ENCODE results near the gene CAPN12. TPM values are rescaled to one million over a fixed set of nuclear protein-coding genes. Genes with fewer than 3 reads are reported as not detected.
"Not testable (repeated sequence)": the region's sequence is repeated elsewhere in the genome, so short reads cannot be mapped to it uniquely, and the experiment has no call there.

CAPN12 gene
- total RNA-seq, 2 experiments from 2014 or later: 1.2 to 2.6 TPM

GRCh38 chr19:38759590-38760003 is 15.3 kb upstream of the CAPN12 start:
- DNase-seq (ENCODE audit: low spot score): no peak
- TF ChIP-seq CTCF (conservative IDR thresholded peaks at IDR 0.05; ENCODE audit: low read length) (no peak), EZH2phosphoT487 (IDR thresholded peaks at IDR 0.05; ENCODE audit: borderline replicate concordance, low read depth, low read length) (no peak)
- no peaks in the 10 kb centered on the region for H4K20me1 ChIP-seq (ENCODE audit: insufficient read depth, low read length)
- POLR2A ChIA-PET: no interaction called here
- no peak overlapping the region for H2AFZ ChIP-seq (ENCODE audit: low read length)
- CTCF ChIA-PET (ENCODE audit: unreplicated experiment): no interaction called here
- H3K4me3 ChIP-seq (ENCODE audit: low read depth, low read length, poor library complexity, severe bottlenecking): no peak overlapping the region
- intact Hi-C loops (cut with micrococcal nuclease; ENCODE audit: unreplicated experiment): no loop called here
- no peak overlapping the region for H3K27ac ChIP-seq (ENCODE audit: low read depth, low read length, poor library complexity, severe bottlenecking)
- H3K9me2 ChIP-seq (ENCODE audit: insufficient read depth, low read length): no peaks in the 10 kb centered on the region
- no peaks in the 10 kb centered on the region for H3K79me2 ChIP-seq (ENCODE audit: insufficient read depth, low read depth, low read length)
- no TSS peak for BruUV-seq (replicated peaks)
- no peaks in the 10 kb centered on the region for H3K9me3 ChIP-seq (ENCODE audit: low read length)
- no peak overlapping the region for H3K4me2 ChIP-seq (ENCODE audit: low read length)
- H3K4me1 ChIP-seq (ENCODE audit: insufficient read depth, low read length, poor library complexity, severe bottlenecking): no peaks in the 10 kb centered on the region
- no peaks in the 10 kb centered on the region for H3K36me3 ChIP-seq (ENCODE audit: insufficient read depth, low read length)

- H3K9me3 ChIP-seq (ENCODE audit: low read length); H3K27ac ChIP-seq (ENCODE audit: low read depth, low read length, poor library complexity, severe bottlenecking); BruUV-seq (replicated peaks); DNase-seq (ENCODE audit: low spot score); H3K4me1 ChIP-seq (ENCODE audit: insufficient read depth, low read length, poor library complexity, severe bottlenecking); H4K20me1 ChIP-seq (ENCODE audit: insufficient read depth, low read length); H3K4me2 ChIP-seq (ENCODE audit: low read length); H3K79me2 ChIP-seq (ENCODE audit: insufficient read depth, low read depth, low read length); POLR2A ChIA-PET; intact Hi-C loops (cut with micrococcal nuclease; ENCODE audit: unreplicated experiment); CTCF ChIA-PET (ENCODE audit: unreplicated experiment); H3K9me2 ChIP-seq (ENCODE audit: insufficient read depth, low read length); H3K4me3 ChIP-seq (ENCODE audit: low read depth, low read length, poor library complexity, severe bottlenecking); H2AFZ ChIP-seq (ENCODE audit: low read length); H3K36me3 ChIP-seq (ENCODE audit: insufficient read depth, low read length): not testable (repeated sequence)
Measured at GRCh38 chr19:38754196-38754595, 9.9 kb upstream of the CAPN12 start.

GRCh38 chr19:38753783-38754182 is 9.5 kb upstream of the CAPN12 start:
- CTCF ChIA-PET (ENCODE audit: unreplicated experiment); POLR2A ChIA-PET; H3K36me3 ChIP-seq (ENCODE audit: insufficient read depth, low read length): not testable (repeated sequence)

GRCh38 chr19:38745316-38745715 is 1.0 kb upstream of the CAPN12 start:
- Histone ChIP-seq H3K79me2 (ENCODE audit: insufficient read depth, low read depth, low read length) (no peaks in the 10 kb centered on the region), H2AFZ (ENCODE audit: low read length) (no peak overlapping the region), H3K4me1 (ENCODE audit: insufficient read depth, low read length, poor library complexity, severe bottlenecking) (no peaks in the 10 kb centered on the region), H4K20me1 (ENCODE audit: insufficient read depth, low read length) (no peaks in the 10 kb centered on the region), H3K4me2 (ENCODE audit: low read length) (no peak overlapping the region), H3K9me3 (ENCODE audit: low read length) (no peaks in the 10 kb centered on the region), H3K9me2 (ENCODE audit: insufficient read depth, low read length) (no peaks in the 10 kb centered on the region), H3K36me3 (ENCODE audit: insufficient read depth, low read length) (no peaks in the 10 kb centered on the region), H3K27ac (ENCODE audit: low read depth, low read length, poor library complexity, severe bottlenecking) (no peak overlapping the region), H3K4me3 (ENCODE audit: low read depth, low read length, poor library complexity, severe bottlenecking) (no peak overlapping the region)
- intact Hi-C loops (cut with micrococcal nuclease; ENCODE audit: unreplicated experiment): no loop called here
- ChIA-PET CTCF (ENCODE audit: unreplicated experiment) (no interaction called here), POLR2A (no interaction called here)
- no peak for TF ChIP-seq CTCF (conservative IDR thresholded peaks at IDR 0.05; ENCODE audit: low read length)
- no peak for TF ChIP-seq EZH2phosphoT487 (IDR thresholded peaks at IDR 0.05; ENCODE audit: borderline replicate concordance, low read depth, low read length)
- no peak for DNase-seq (ENCODE audit: low spot score)
- BruUV-seq (replicated peaks): no TSS peak

More at GRCh38 chr19:38753783-38754182, 9.5 kb upstream of the CAPN12 start:
- H3K27ac ChIP-seq (ENCODE audit: low read depth, low read length, poor library complexity, severe bottlenecking); intact Hi-C loops (cut with micrococcal nuclease; ENCODE audit: unreplicated experiment); DNase-seq (ENCODE audit: low spot score); H3K4me2 ChIP-seq (ENCODE audit: low read length); BruUV-seq (replicated peaks); H3K4me1 ChIP-seq (ENCODE audit: insufficient read depth, low read length, poor library complexity, severe bottlenecking); H3K79me2 ChIP-seq (ENCODE audit: insufficient read depth, low read depth, low read length); H2AFZ ChIP-seq (ENCODE audit: low read length); H3K9me2 ChIP-seq (ENCODE audit: insufficient read depth, low read length); H3K9me3 ChIP-seq (ENCODE audit: low read length); H4K20me1 ChIP-seq (ENCODE audit: insufficient read depth, low read length); H3K4me3 ChIP-seq (ENCODE audit: low read depth, low read length, poor library complexity, severe bottlenecking): not testable (repeated sequence)
